Measurements from ENCODE around the gene GUCY2D.

The GUCY2D gene

DNA sequence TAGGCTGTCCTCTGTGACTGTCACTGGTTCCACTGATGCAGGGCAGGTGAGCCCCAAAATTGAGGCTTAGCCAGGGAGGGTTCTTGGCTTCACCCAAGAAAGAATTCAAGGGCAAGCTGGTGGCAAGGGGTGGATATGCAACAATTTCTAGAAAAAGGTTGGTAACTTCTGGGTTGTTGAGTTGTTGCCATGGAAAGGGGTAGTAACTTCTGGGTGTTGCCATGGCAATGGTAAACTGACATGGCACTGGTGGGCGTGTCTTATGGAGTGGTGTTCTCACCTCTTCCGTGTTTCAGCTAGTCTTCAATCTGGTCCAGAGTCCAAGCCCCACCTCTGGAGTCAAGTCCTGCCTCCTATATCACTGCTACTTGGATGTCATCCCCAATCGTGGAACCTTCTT lies 9.5 kb upstream of the GUCY2D start:
- FAIRE-seq = no peak

DNA sequence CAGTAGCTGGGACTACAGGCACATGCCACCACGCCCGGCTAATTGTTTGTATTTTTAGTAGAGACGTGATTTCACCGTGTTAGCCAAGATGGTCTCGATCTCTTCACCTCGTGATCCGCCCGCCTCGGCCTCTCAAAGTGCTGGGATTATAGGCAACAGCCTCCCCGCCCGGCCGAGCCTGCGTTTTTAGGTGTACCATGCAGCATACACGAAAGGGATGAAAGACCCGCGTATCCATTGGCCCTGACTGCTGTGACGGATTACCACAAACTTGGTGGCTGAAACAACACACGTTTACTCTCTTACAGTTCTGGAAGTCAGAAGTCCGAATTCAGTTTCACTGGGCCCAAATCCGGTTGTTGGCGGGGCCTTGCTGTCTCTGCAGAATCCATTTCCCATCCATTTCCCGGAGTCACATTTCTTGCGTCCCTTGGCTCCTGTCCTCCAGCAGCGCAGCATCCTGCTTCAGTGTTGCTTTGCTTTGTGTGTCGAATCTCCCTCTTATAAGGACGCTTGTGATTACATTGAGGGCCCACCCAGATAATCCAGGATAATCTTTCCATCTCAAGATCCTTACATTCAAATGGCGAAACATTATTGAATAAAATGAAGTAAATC lies 8.3 kb upstream of the GUCY2D start:
- no peak for FAIRE-seq

DNA sequence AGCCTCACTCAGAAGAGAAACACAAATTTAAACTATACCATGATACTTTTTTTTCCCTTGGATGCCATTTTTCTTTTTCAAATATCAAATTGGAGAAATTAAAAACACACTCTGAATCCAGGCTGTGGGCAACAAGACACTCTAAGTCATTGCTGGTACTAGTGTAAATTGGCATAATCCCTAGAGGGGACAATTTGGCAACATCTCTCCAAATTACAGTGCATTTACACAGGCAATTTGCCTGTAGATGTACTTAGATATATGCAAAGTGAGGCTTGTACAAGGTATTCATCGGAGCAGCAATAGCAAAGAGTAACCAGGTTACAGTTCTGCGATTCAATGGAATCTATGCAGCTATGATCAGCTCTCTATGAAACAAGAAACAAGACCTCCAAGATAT lies 6.7 kb upstream of the GUCY2D start:
- FAIRE-seq = no peak

DNA sequence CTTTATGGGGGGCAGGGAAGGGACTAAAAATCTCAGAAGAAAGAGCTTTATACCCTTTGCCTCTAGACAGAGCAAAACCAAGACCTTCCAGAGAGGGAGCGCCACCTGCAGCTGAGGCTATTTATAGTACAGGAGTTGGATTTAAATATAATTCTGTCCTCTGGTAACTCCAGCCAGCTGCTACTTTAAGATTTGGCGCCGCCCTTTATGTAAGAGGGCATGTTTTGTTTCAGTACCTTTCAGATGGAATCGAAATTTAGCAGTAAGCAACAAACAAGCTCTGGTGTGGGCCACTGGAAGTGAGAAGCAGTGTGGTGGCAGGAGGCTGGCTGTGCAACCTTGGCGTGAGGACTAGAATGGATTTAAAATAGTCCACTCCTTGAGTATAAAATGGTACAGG lies 5.2 kb upstream of the GUCY2D start:
- no peak for FAIRE-seq

DNA sequence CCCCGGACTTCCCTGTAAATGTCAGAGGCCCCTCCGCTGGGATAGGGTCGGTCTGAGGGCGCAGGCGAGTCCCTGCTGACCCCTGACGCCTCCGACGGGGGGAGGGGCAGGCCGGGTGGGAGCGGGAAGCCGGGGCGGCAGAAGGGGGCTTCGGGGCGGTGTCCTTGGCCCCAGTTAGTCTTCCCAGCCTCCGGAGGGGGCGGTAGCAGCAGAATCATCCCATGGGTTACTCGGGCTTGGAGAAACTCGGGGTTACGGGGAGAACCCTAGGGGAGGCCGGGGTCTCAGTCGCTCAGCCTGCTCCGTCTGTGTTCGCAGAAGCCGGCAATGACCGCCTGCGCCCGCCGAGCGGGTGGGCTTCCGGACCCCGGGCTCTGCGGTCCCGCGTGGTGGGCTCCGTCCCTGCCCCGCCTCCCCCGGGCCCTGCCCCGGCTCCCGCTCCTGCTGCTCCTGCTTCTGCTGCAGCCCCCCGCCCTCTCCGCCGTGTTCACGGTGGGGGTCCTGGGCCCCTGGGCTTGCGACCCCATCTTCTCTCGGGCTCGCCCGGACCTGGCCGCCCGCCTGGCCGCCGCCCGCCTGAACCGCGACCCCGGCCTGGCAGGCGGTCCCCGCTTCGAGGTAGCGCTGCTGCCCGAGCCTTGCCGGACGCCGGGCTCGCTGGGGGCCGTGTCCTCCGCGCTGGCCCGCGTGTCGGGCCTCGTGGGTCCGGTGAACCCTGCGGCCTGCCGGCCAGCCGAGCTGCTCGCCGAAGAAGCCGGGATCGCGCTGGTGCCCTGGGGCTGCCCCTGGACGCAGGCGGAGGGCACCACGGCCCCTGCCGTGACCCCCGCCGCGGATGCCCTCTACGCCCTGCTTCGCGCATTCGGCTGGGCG lies 542 bp downstream of the GUCY2D start:
- no peak for FAIRE-seq

DNA sequence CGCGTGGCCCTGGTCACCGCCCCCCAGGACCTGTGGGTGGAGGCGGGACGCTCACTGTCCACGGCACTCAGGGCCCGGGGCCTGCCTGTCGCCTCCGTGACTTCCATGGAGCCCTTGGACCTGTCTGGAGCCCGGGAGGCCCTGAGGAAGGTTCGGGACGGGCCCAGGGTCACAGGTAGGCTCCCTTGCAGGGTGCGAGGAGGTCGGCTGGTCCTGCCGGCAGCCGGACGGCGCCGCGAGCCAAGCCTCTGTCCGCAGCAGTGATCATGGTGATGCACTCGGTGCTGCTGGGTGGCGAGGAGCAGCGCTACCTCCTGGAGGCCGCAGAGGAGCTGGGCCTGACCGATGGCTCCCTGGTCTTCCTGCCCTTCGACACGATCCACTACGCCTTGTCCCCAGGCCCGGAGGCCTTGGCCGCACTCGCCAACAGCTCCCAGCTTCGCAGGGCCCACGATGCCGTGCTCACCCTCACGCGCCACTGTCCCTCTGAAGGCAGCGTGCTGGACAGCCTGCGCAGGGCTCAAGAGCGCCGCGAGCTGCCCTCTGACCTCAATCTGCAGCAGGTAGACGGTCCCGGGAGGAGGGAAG lies 1.3 kb downstream of the GUCY2D start:
- FAIRE-seq = no peak

DNA sequence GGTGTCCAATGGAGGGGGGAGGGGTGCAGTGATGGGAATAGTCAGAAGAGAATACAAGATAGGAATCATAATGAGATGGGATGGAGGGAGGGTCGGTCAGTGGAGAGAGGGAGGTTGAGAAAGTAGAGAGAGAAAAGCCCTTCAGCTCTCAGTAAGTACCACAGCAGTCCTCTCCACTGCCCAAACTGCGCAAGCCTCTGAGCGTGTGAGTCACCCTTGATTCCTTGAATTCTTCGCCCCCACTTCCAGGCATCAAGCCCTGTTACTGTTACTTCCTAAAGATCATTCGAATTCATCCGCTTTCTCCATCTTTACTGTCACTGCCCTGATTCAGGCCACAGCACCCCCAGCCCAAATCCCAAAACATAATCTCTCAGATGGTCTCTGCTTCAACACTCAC lies 2.5 kb downstream of the GUCY2D start:
- no peak for FAIRE-seq

DNA sequence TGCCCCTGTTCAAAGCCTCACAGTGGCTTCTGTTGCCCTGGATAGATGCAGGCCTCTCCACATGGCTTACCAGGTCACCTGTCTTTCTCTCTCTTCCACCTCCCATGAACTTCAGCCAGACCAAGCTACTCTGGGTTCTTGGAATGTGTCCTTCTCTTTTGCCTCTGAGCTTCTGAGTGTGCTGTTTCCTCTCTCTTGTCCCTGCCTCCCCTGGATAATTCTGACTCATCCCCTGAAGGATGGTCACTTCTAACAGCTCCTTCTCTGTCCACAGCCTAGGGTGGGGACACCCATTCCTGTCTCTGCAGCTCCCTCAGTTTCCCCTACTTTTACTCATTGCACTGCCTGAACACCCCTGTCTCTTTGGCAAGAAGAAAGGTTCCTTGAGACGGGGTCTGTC lies 2.9 kb downstream of the GUCY2D start:
- no peak for FAIRE-seq

GRCh38 chr17:8005967-8006730 lies 3.7 kb downstream of the GUCY2D start:
- no peak for FAIRE-seq

DNA sequence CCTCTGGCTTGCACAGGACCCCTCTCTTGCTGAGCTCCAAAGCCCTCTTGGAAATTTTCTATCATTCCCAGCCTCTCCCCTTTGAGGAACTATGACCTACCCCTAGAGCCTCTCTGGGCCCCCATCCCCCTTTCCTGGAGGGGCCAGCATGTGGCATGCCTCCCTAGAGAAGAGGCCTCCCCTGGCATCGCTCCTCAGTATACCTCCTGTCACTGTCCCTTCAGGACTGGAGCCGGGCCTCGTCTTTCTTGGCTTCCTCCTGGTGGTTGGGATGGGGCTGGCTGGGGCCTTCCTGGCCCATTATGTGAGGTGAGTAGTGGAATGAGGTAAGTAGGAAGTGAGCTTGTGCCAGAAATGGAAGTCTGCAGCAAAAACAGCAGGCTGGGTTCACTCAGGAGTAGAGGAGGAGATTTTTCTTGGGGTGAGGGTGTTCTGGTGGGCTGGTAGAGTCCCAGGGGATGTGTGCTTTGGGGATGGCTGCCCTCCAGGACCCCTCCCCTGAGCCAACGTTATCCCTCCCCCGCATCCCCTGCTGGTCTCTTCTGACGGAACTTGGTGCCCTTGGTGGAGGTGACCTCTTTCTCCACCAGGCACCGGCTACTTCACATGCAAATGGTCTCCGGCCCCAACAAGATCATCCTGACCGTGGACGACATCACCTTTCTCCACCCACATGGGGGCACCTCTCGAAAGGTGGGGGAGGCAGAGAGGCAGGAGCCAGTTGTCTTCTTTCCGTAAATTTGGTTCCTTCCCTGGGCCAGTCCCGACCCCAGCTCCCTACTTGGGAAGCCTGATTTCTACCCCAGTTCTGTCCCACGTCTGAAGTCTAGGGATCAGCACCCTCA lies 4.6 kb downstream of the GUCY2D start:
- no peak for FAIRE-seq

- no peak for FAIRE-seq
These were observed 5.4 kb downstream of the GUCY2D start for GRCh38 chr17:8007836-8008235.

DNA sequence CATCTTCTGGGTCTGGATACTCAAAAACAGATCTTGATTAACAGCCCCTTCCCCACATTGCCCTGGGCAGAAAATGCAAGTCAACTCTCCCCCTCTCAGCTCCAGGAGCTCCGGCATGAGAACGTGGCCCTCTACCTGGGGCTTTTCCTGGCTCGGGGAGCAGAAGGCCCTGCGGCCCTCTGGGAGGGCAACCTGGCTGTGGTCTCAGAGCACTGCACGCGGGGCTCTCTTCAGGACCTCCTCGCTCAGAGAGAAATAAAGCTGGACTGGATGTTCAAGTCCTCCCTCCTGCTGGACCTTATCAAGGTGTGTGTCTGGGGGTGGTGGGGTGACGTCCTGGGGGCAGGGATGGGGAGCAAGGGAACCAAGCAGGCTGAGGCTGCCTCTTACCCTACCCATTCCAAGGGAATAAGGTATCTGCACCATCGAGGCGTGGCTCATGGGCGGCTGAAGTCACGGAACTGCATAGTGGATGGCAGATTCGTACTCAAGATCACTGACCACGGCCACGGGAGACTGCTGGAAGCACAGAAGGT lies 9.7 kb downstream of the GUCY2D start:
- FAIRE-seq = no peak

GRCh38 chr17:8012996-8013640 lies 10.7 kb downstream of the GUCY2D start:
- FAIRE-seq = no peak

GRCh38 chr17:8013731-8014557 lies 11.5 kb downstream of the GUCY2D start:
- FAIRE-seq = no peak

GRCh38 chr17:8014558-8014850 lies 12.1 kb downstream of the GUCY2D start:
- FAIRE-seq = no peak

DNA sequence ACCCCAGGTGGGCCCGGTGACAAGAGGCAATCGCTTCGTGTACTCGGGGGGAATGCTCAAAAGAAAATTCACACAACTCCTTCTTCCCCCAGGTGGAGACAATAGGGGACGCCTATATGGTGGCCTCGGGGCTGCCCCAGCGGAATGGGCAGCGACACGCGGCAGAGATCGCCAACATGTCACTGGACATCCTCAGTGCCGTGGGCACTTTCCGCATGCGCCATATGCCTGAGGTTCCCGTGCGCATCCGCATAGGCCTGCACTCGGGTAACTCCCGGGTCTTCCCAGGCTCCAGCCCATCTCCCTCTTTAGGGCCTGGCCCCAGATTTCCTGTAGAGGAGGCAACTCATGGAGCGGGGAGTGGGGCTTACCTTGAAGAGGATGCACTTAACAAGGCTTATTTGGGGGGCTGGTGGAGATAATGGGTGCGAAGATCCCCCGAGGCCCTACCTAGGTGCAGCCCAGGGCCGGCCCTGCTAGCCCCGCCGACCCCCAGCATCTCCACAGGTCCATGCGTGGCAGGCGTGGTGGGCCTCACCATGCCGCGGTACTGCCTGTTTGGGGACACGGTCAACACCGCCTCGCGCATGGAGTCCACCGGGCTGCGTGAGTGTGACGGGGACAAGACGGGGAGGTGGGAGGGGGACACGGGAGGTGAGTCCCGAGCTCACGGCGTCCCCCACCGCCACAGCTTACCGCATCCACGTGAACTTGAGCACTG lies 13.0 kb downstream of the GUCY2D start:
- FAIRE-seq = no peak

GRCh38 chr17:8015957-8016631 lies 13.7 kb downstream of the GUCY2D start:
- no peak for FAIRE-seq

DNA sequence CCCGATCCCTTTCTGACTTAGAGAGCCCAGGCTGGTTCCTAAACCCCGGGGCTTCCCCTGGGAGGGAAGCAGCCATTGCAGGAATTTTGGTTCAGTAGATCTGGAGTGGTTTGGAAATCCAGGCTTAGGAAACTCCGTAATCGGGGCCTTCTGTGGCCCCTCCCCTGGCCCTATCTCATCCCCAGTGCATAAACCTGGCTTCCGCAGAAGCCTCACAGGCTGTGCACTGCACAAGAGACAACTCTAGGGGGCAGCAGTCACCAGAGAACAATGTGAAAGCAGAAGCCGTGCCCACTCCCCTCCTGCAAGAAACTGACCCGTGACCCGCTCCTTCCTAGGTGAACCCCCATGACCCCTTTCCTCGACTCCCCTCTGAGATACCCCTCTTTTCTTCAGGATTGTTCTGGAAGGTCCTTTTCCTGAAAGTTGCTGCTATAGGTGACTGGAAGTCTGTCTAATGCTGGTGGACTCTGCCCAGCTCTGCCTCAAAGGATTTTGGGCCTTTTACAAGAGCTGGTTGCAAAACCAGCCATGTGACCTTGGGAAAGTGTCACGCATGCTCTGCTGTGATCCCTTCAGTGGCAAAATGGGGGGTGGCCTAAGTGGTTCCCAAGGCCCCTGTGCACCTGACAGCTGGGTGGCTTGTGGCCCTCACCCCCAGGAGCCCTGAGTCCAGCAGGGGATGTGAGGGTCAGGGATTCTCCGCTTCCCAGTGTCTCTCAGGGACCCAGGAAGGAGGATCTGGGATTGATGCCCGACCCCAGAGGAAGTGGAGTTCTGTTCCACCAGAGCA lies 14.4 kb downstream of the GUCY2D start:
- no peak for FAIRE-seq

- no peak for FAIRE-seq
These were observed 16.0 kb downstream of the GUCY2D start for GRCh38 chr17:8018436-8018835.
